OCI-LY1 (cell line): ENCODE data around the gene TAX1BP1.
"Not testable (repeated sequence)": the region's sequence is repeated elsewhere in the genome, so short reads cannot be mapped to it uniquely, and the experiment has no call there.

Source experiments
- H2AFZ ChIP-seq: fragments of 200-600 bp; sonication (generic), shearing (Covaris generic); 2 replicates; pipeline ENCODE4 v1.6.0; 2014; ENCODE audit warnings: antibody characterized with exemption, mild to moderate bottlenecking, low read length
- H3F3A ChIP-seq: fragments of 200-600 bp; sonication (generic), shearing (Covaris generic); 2 replicates; pipeline ENCODE4 v1.6.0; 2014; ENCODE audit warnings: mild to moderate bottlenecking, antibody characterized with exemption, low read length, moderate library complexity; ENCODE audit not compliant: insufficient read depth
- H3K27ac ChIP-seq: fragments of 200-600 bp; sonication (generic); 2 replicates; pipeline ENCODE4 v1.5.1; 2014; ENCODE audit warnings: low read length, mixed run types, mild to moderate bottlenecking, low read depth; ENCODE audit not compliant: poor library complexity, severe bottlenecking
- H3K27me3 ChIP-seq: fragments of 200-600 bp; sonication (generic); 2 replicates; pipeline ENCODE4 v1.6.0; 2014; ENCODE audit warnings: antibody characterized with exemption, mild to moderate bottlenecking, low read length, moderate library complexity; ENCODE audit not compliant: insufficient read depth
- H3K36me3 ChIP-seq: fragments of 200-600 bp; sonication (generic); 2 replicates; pipeline ENCODE4 v1.6.1; 2014; ENCODE audit warnings: mild to moderate bottlenecking, antibody characterized with exemption, low read length, moderate library complexity, mixed read lengths; ENCODE audit not compliant: insufficient read depth
- H3K4me1 ChIP-seq: fragments of 200-600 bp; sonication (generic); 2 replicates; pipeline ENCODE4 v1.5.1; 2014; ENCODE audit warnings: mild to moderate bottlenecking, low read length, moderate library complexity; ENCODE audit not compliant: insufficient read depth, severe bottlenecking
- H3K4me2 ChIP-seq: fragments of 200-600 bp; sonication (generic), shearing (Covaris generic); 2 replicates; pipeline ENCODE4 v1.6.1; 2014; ENCODE audit warnings: low read length
- H3K4me3 ChIP-seq: fragments of 200-600 bp; sonication (generic); 2 replicates; pipeline ENCODE4 v1.5.1; 2014; ENCODE audit warnings: low read length, low read depth, mild to moderate bottlenecking, mixed read lengths; ENCODE audit not compliant: poor library complexity, severe bottlenecking
- H3K79me2 ChIP-seq: fragments of 200-600 bp; shearing (Covaris generic); 2 replicates; pipeline ENCODE4 v1.6.1; 2016; ENCODE audit warnings: mixed run types, low read length, mixed read lengths; ENCODE audit not compliant: insufficient read depth
- H3K9ac ChIP-seq: fragments of 200-600 bp; sonication (generic), shearing (Covaris generic); 2 replicates; pipeline ENCODE4 v1.6.1; 2014; ENCODE audit warnings: mild to moderate bottlenecking, low read length, mixed read lengths
- H3K9me2 ChIP-seq: fragments of 200-600 bp; sonication (generic), shearing (Covaris generic); 2 replicates; pipeline ENCODE4 v1.6.1; 2014; ENCODE audit warnings: low read depth, mild to moderate bottlenecking, low read length, mixed read lengths
- H3K9me3 ChIP-seq: fragments of 200-600 bp; shearing (Covaris generic); 2 replicates; pipeline ENCODE4 v1.6.1; 2014; ENCODE audit warnings: low read length, mixed read lengths
- H4K20me1 ChIP-seq: fragments of 200-600 bp; sonication (generic), shearing (Covaris generic); 2 replicates; pipeline ENCODE4 v1.6.0; 2016; ENCODE audit warnings: mild to moderate bottlenecking, low read length; ENCODE audit not compliant: insufficient read depth
- EZH2 ChIP-seq: fragments of 200-600 bp; sonication (generic), shearing (Covaris generic); IDR thresholded peaks from 2 replicates; pipeline ENCODE4 v1.8.0; 2017; ENCODE audit warnings: borderline replicate concordance, mixed run types, mild to moderate bottlenecking, antibody characterized with exemption, low read length, moderate library complexity, mixed read lengths
- TF ChIP-seq, protein P1 (sequence below): fragments of 200-600 bp; sonication (generic), shearing (Covaris generic); IDR thresholded peaks from 2 replicates; pipeline ENCODE4 v1.5.1; 2017; ENCODE audit warnings: mild to moderate bottlenecking, antibody characterized with exemption, low read length, moderate library complexity, mixed read lengths

Gene TAX1BP1

GRCh38 chr7:27737616-27738015 lies 2.3 kb upstream of the TAX1BP1 start:
- Histone ChIP-seq H4K20me1 (no peaks in the 10 kb centered on the region), H3K4me2 (no peak overlapping the region), H3K36me3 (no peaks in the 10 kb centered on the region), H3K9ac (no peak overlapping the region), H2AFZ (no peak overlapping the region), H3K9me2 (no peaks in the 10 kb centered on the region), H3K27me3 (no peaks in the 10 kb centered on the region), H3K9me3 (no peaks in the 10 kb centered on the region), H3F3A (no peaks in the 10 kb centered on the region), H3K27ac (no peak overlapping the region), H3K4me3 (no peak overlapping the region), H3K4me1 (peaks cover 22% of the 10 kb centered on the region), H3K79me2 (peaks cover 11% of the 10 kb centered on the region)
- TF ChIP-seq, protein P1, sequence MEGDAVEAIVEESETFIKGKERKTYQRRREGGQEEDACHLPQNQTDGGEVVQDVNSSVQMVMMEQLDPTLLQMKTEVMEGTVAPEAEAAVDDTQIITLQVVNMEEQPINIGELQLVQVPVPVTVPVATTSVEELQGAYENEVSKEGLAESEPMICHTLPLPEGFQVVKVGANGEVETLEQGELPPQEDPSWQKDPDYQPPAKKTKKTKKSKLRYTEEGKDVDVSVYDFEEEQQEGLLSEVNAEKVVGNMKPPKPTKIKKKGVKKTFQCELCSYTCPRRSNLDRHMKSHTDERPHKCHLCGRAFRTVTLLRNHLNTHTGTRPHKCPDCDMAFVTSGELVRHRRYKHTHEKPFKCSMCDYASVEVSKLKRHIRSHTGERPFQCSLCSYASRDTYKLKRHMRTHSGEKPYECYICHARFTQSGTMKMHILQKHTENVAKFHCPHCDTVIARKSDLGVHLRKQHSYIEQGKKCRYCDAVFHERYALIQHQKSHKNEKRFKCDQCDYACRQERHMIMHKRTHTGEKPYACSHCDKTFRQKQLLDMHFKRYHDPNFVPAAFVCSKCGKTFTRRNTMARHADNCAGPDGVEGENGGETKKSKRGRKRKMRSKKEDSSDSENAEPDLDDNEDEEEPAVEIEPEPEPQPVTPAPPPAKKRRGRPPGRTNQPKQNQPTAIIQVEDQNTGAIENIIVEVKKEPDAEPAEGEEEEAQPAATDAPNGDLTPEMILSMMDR, result no peak
- TF ChIP-seq EZH2, result no peak

- H3K27ac ChIP-seq, result peak overlapping the region; percentile 24
- TF ChIP-seq, protein P1, result no peak
- no peak for TF ChIP-seq EZH2
- no peaks in the 10 kb centered on the region for H3K9me2 ChIP-seq
- H3K79me2 ChIP-seq, result peaks cover 23% of the 10 kb centered on the region
- H4K20me1 ChIP-seq, result no peaks in the 10 kb centered on the region
- H3K9ac ChIP-seq, result peak overlapping the region; percentile 80
- no peaks in the 10 kb centered on the region for H3F3A ChIP-seq
- H3K9me3 ChIP-seq, result no peaks in the 10 kb centered on the region
- peak overlapping the region; percentile 80 for H3K4me3 ChIP-seq
- H3K4me2 ChIP-seq, result peak overlapping the region; percentile 92
- H2AFZ ChIP-seq, result peak overlapping the region; percentile 80
- H3K4me1 ChIP-seq, result peaks cover 31% of the 10 kb centered on the region
- H3K27me3 ChIP-seq, result no peaks in the 10 kb centered on the region
- H3K36me3 ChIP-seq, result no peaks in the 10 kb centered on the region
Measured at GRCh38 chr7:27739301-27739908, 557 bp upstream of the TAX1BP1 start.

DNA sequence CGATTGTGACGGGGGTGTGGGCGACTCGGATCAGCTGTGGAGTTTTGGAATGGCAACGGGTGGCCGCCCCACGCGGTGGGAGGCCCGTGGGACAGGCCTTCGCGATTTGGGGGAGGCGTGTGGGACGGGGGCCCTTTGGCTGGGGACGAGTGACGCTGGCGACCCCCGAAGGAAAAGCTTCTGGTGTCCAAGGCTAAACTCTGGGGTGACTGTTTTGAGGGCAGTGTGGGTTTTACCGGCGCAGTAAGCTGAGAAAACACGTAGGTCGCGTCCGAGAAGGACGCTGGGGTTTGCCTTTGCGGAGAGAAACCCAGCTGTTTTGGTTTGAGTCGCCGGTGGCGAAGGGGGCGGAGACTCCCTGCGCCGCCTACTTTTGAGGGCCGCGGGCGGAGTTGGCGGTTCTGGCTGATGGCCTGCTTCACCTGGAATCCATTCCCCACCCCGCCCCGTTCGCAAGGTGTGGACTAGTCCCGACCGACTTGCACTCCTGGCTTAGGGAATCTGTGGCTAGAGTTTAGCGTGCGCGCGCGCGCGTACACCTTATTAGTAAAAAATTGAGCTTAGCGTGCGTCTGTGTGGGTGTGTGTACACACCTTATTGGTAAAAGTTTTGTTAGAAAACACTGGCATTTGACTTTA lies 606 bp downstream of the TAX1BP1 start:
- H2AFZ ChIP-seq, result no peak overlapping the region
- no peaks in the 10 kb centered on the region for H3F3A ChIP-seq
- no peaks in the 10 kb centered on the region for H3K36me3 ChIP-seq
- H3K79me2 ChIP-seq, result peaks cover 35% of the 10 kb centered on the region
- no peaks in the 10 kb centered on the region for H4K20me1 ChIP-seq
- H3K4me2 ChIP-seq, result peak overlapping the region; percentile 92
- no peaks in the 10 kb centered on the region for H3K9me2 ChIP-seq
- peaks cover 42% of the 10 kb centered on the region for H3K4me1 ChIP-seq
- H3K4me3 ChIP-seq, result peak overlapping the region; percentile 80
- no peaks in the 10 kb centered on the region for H3K27me3 ChIP-seq
- TF ChIP-seq EZH2, result no peak
- TF ChIP-seq, protein P1, result no peak
- H3K9me3 ChIP-seq, result no peaks in the 10 kb centered on the region
- peak overlapping the region; percentile 64 for H3K27ac ChIP-seq
- peak overlapping the region; percentile 80 for H3K9ac ChIP-seq

DNA sequence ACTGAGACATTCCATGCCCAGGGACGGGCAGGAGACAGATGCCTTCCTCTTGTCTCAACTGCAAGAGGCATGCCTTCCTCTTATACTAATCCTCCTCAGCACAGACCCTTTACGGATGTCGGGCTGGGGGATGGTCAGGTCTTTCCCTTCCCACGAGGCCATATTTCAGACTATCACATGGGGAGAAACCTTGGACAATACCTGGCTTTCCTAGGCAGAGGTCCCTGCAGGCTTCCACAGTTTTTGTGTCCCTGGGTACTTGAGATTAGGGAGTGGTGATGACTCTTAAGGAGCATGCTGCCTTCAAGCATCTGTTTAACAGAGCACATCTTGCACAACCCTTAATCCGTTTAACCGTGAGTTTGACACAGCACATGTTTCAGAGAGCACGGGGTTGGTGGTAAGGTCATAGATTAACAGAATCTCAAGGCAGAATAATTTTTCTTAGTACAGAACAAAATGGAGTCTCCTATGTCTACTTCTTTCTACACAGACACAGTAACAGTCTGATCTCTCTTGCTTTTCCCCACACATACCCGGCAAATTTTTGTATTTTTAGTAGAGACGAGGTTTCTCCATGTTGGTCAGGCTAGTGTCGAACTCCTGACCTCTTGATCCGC lies 2.2 kb downstream of the TAX1BP1 start:
- not testable (repeated sequence) for H3K4me2 ChIP-seq, H3F3A ChIP-seq, H3K27ac ChIP-seq, H3K36me3 ChIP-seq, H2AFZ ChIP-seq, H3K4me3 ChIP-seq, H4K20me1 ChIP-seq, H3K9me3 ChIP-seq, H3K27me3 ChIP-seq, H3K9me2 ChIP-seq, H3K9ac ChIP-seq
- H3K4me1 ChIP-seq, result peaks cover 45% of the 10 kb centered on the region
- H3K79me2 ChIP-seq, result peaks cover 51% of the 10 kb centered on the region
